ENCODE results near the gene ERP27. TPM values are rescaled to one million over a fixed set of nuclear protein-coding genes. Genes with fewer than 3 reads are reported as not detected.
A peak's percentile ranks its signal among the peaks of the same experiment; 100 is the strongest.

ERP27 gene
- total RNA-seq, 2 experiments from 2014 or later = 1.7 to 2.0 TPM

DNA sequence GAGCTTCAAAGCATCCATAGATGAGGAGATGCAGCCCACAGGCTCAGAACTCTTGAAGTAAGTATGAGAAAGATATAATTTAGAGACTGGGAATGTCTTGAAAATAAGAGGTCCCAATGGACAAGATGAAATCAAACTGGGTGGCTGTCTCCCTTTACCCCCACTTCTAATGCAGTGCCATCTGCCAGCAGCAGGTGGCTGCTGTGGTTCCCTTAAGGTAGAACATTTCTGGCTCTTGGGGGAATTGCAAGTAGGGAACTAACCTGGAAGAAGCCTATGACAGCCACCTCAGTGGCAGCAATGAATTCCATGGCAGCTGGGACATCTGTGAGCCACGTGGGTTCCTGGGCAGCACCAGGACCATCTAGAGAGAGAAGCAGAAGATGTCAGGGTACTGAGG, 648 bp downstream of the ERP27 start:
- intact Hi-C loops (cut with DNase I, micrococcal nuclease) = loop anchor here (2.0 to 5.0 kb wide), 3 partner anchors 27 to 60 kb away; no protein-coding TSS in a partner anchor
- peak; percentile 42 for DNase-seq
- CTCF ChIA-PET = interaction anchor here (0.9 to 2.9 kb wide), 10 partner anchors 9 to 134 kb away, joined by 3 to 20 read pairs (median 4); partner anchors contain the start of genes C12orf60 and WBP11
- H3K4me3 Mint-ChIP-seq = no peak overlapping the region
- H3K27me3 Mint-ChIP-seq = no peaks in the 10 kb centered on the region
- H3K9me3 Mint-ChIP-seq (ENCODE audit: low read depth) = peaks cover 3% of the 10 kb centered on the region
- peak; percentile 31 for ATAC-seq
- peak overlapping the region; percentile 44 for H3K27ac Mint-ChIP-seq
- H3K4me1 Mint-ChIP-seq = peaks cover 30% of the 10 kb centered on the region
- peaks cover 54% of the 10 kb centered on the region for H3K36me3 Mint-ChIP-seq (ENCODE audit: low read depth)
- POLR2A ChIA-PET = no interaction called here

DNA sequence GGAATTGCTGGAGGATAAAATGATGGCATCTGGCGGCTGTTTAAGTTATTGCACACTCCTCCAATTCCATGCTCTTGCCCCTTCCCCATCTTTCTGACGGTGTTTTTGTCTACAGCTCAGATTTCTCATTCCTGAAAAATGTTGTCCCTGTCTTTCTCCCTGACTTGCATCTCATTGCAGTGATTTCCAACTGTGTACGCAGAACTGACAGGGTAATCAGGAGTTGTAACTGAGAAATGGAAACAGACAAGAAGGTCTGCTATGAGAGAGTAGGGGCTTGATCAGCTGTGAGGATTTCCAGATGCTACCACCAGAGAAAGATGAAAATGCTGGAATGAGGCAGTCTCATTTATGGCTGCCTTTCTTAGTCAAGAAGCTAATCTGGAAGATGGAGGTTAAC, 1.3 kb downstream of the ERP27 start:
- no peak overlapping the region for H3K27ac Mint-ChIP-seq
- no peak overlapping the region for H3K4me3 Mint-ChIP-seq
- ChIA-PET CTCF (interaction anchor here (0.7 to 2.9 kb wide), 11 partner anchors 9 to 1318 kb away, joined by 3 to 20 read pairs (median 3); partner anchors contain the start of genes C12orf60 and WBP11), POLR2A (no interaction called here)
- no peak for ATAC-seq
- H3K4me1 Mint-ChIP-seq = peaks cover 30% of the 10 kb centered on the region
- peaks cover 3% of the 10 kb centered on the region for H3K9me3 Mint-ChIP-seq (ENCODE audit: low read depth)
- intact Hi-C loops (cut with DNase I, micrococcal nuclease) = loop anchor here (2.0 to 5.0 kb wide), 2 partner anchors 58 to 60 kb away; no protein-coding TSS in a partner anchor
- no peaks in the 10 kb centered on the region for H3K27me3 Mint-ChIP-seq
- peaks cover 50% of the 10 kb centered on the region for H3K36me3 Mint-ChIP-seq (ENCODE audit: low read depth)
- DNase-seq = no peak

DNA sequence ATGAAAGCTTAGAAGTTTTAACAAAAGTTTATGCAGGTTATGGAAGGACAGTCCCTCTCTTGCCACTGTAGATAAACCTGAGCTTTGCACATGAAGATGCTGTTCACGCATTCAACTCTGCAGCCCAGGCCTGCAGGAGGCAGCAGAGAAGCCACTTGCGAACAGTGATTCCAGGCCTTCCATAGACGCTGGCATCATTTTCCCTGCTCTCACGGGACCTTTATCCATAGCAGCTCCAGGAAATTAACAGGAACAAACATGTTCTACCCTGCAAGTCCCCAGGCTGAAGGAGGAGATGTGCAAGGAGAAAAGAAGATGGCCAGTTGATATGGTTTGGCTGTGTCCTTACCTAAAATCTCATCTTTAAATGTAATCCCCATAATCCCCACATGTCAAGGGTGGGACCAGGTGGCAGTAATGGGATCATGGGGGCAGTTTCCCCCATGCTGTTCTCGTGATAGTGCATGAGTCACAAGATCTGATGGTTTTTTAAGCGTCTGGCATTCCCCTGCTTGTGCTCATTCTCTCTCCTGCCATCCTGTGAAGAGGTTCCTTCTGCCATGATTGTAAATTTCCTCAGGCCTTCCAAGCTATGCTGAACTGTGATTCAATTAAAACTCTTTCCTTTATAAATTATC, 2.0 kb downstream of the ERP27 start:
- Mint-ChIP-seq H3K4me3 (no peak overlapping the region), H3K36me3 (ENCODE audit: low read depth) (peaks cover 50% of the 10 kb centered on the region), H3K4me1 (peaks cover 30% of the 10 kb centered on the region), H3K27me3 (no peaks in the 10 kb centered on the region), H3K27ac (no peak overlapping the region), H3K9me3 (ENCODE audit: low read depth) (peaks cover 3% of the 10 kb centered on the region)
- peak; percentile 34 for ATAC-seq
- CTCF ChIA-PET = interaction anchor here (0.7 to 2.9 kb wide), 11 partner anchors 9 to 1317 kb away, joined by 3 to 20 read pairs (median 3); no protein-coding TSS in a partner anchor
- DNase-seq = no peak
- POLR2A ChIA-PET = no interaction called here
- intact Hi-C loops (cut with DNase I, micrococcal nuclease) = loop anchor here (2.0 to 5.0 kb wide), 2 partner anchors 58 to 61 kb away; no protein-coding TSS in a partner anchor

DNA sequence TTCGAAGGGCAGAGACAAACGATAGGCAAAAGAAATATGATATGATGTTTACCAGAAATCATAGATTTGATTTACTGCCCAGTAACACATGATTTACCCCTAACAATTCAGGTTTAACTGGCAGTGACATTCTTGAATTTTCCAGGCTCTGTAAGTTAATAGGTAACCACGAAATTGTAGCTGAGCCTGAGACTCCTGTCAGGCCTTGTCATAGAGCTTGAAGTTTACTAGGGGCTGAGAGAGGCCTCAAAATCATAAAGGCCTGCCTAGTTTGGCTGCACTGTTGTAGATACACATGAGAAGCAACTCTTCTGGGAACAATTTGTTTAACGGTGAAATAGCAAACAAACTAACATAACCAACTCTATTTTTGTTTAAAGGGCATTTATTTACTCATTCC, 3.3 kb downstream of the ERP27 start:
- peaks cover 28% of the 10 kb centered on the region for H3K4me1 Mint-ChIP-seq
- CTCF ChIA-PET = interaction anchor here (1.1 to 1.4 kb wide), 3 partner anchors 10 to 30 kb away, joined by 3 to 4 read pairs (median 3); no protein-coding TSS in a partner anchor
- intact Hi-C loops (cut with DNase I, micrococcal nuclease) = loop anchor here in 1 of 2 experiments (5.0 kb wide), 1 partner anchor 62 kb away; no protein-coding TSS in a partner anchor
- H3K9me3 Mint-ChIP-seq (ENCODE audit: low read depth) = peaks cover 3% of the 10 kb centered on the region
- H3K27ac Mint-ChIP-seq = no peak overlapping the region
- no peak overlapping the region for H3K4me3 Mint-ChIP-seq
- peaks cover 42% of the 10 kb centered on the region for H3K36me3 Mint-ChIP-seq (ENCODE audit: low read depth)
- POLR2A ChIA-PET = interaction anchor here (0.6 kb wide), 1 partner anchor 523 kb away, joined by 4 read pairs; no protein-coding TSS in a partner anchor
- no peaks in the 10 kb centered on the region for H3K27me3 Mint-ChIP-seq
- no peak for DNase-seq
- no peak for ATAC-seq

- no peak overlapping the region for H3K4me3 Mint-ChIP-seq
- H3K27me3 Mint-ChIP-seq = no peaks in the 10 kb centered on the region
- H3K9me3 Mint-ChIP-seq (ENCODE audit: low read depth) = peaks cover 3% of the 10 kb centered on the region
- H3K27ac Mint-ChIP-seq = no peak overlapping the region
- CTCF ChIA-PET = interaction anchor here (0.6 to 1.4 kb wide), 7 partner anchors 11 to 67 kb away, joined by 3 to 4 read pairs (median 3); no protein-coding TSS in a partner anchor
- intact Hi-C loops (cut with DNase I, micrococcal nuclease) = no loop called here
- no peak for DNase-seq
- peaks cover 38% of the 10 kb centered on the region for H3K36me3 Mint-ChIP-seq (ENCODE audit: low read depth)
- no peak for ATAC-seq
- peaks cover 23% of the 10 kb centered on the region for H3K4me1 Mint-ChIP-seq
- POLR2A ChIA-PET = no interaction called here
Measured at GRCh38 chr12:14934511-14934910, 3.8 kb downstream of the ERP27 start.

- Mint-ChIP-seq H3K4me3 (no peak overlapping the region), H3K27ac (no peak overlapping the region), H3K36me3 (ENCODE audit: low read depth) (peaks cover 26% of the 10 kb centered on the region), H3K4me1 (peaks cover 5% of the 10 kb centered on the region), H3K27me3 (no peaks in the 10 kb centered on the region), H3K9me3 (ENCODE audit: low read depth) (no peaks in the 10 kb centered on the region)
- intact Hi-C loops (cut with DNase I, micrococcal nuclease) = no loop called here
- ATAC-seq (no peak), DNase-seq (no peak)
- ChIA-PET POLR2A (no interaction called here), CTCF (interaction anchor here (0.6 to 0.9 kb wide), 5 partner anchors 21 to 932 kb away, joined by 3 to 6 read pairs (median 4); no protein-coding TSS in a partner anchor)
Measured at GRCh38 chr12:14931791-14932560, 6.4 kb downstream of the ERP27 start.

- intact Hi-C loops (cut with DNase I, micrococcal nuclease) = no loop called here
- Mint-ChIP-seq H3K36me3 (ENCODE audit: low read depth) (peaks cover 25% of the 10 kb centered on the region), H3K27me3 (no peaks in the 10 kb centered on the region), H3K4me3 (no peak overlapping the region), H3K4me1 (peaks cover 3% of the 10 kb centered on the region), H3K9me3 (ENCODE audit: low read depth) (no peaks in the 10 kb centered on the region), H3K27ac (no peak overlapping the region)
- ATAC-seq (no peak), DNase-seq (no peak)
- CTCF ChIA-PET = interaction anchor here (0.6 to 0.9 kb wide), 5 partner anchors 21 to 932 kb away, joined by 3 to 6 read pairs (median 4); no protein-coding TSS in a partner anchor
- POLR2A ChIA-PET = no interaction called here
Measured at GRCh38 chr12:14931359-14931758, 7.0 kb downstream of the ERP27 start.

GRCh38 chr12:14930299-14930698, 8.0 kb downstream of the ERP27 start:
- Mint-ChIP-seq H3K9me3 (ENCODE audit: low read depth) (no peaks in the 10 kb centered on the region), H3K27ac (no peak overlapping the region), H3K36me3 (ENCODE audit: low read depth) (peaks cover 25% of the 10 kb centered on the region), H3K27me3 (no peaks in the 10 kb centered on the region), H3K4me1 (peaks cover 3% of the 10 kb centered on the region), H3K4me3 (no peak overlapping the region)
- intact Hi-C loops (cut with DNase I, micrococcal nuclease) = no loop called here
- ChIA-PET POLR2A (no interaction called here), CTCF (no interaction called here)
- DNase-seq = no peak
- no peak for ATAC-seq

- intact Hi-C loops (cut with DNase I, micrococcal nuclease) = no loop called here
- ChIA-PET CTCF (interaction anchor here (0.9 to 1.1 kb wide), 2 partner anchors 136 to 293 kb away, joined by 4 to 5 read pairs; no protein-coding TSS in a partner anchor), POLR2A (no interaction called here)
- no peak for DNase-seq
- H3K36me3 Mint-ChIP-seq (ENCODE audit: low read depth) = peaks cover 23% of the 10 kb centered on the region
- H3K27ac Mint-ChIP-seq = no peak overlapping the region
- no peak overlapping the region for H3K4me3 Mint-ChIP-seq
- H3K27me3 Mint-ChIP-seq = no peaks in the 10 kb centered on the region
- peaks cover 3% of the 10 kb centered on the region for H3K4me1 Mint-ChIP-seq
- H3K9me3 Mint-ChIP-seq (ENCODE audit: low read depth) = no peaks in the 10 kb centered on the region
- no peak for ATAC-seq
Measured at GRCh38 chr12:14928931-14929330, 9.4 kb downstream of the ERP27 start.

DNA sequence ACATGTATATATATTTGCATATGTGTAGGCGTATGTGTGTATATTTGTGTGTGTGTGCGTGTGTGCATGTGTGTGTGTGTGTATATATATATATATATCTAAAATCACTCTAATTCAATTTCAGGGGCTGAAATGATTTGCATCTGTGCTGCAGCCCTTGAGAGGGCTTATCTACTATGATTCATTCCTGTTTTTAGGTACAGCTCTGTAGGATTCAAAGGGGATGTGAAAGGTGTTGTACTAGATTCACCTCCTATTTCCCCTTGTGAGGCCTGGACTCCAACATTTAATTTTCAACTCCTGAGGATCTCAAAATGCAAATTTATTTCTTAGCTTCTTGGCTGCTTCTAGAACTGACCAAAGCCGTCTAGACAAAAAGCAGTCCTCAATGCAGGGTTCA, 11.1 kb downstream of the ERP27 start:
- H3K4me3 Mint-ChIP-seq = no peak overlapping the region
- H3K27ac Mint-ChIP-seq = no peak overlapping the region
- CTCF ChIA-PET = interaction anchor here (0.7 to 1.1 kb wide), 4 partner anchors 10 to 124 kb away, joined by 3 to 4 read pairs (median 4); partner anchors contain the start of genes C12orf60 and WBP11
- H3K27me3 Mint-ChIP-seq = no peaks in the 10 kb centered on the region
- ATAC-seq (no peak), DNase-seq (no peak)
- POLR2A ChIA-PET = interaction anchor here (0.9 kb wide), 1 partner anchor 157 kb away, joined by 3 read pairs; no protein-coding TSS in a partner anchor
- intact Hi-C loops (cut with DNase I, micrococcal nuclease) = no loop called here
- H3K36me3 Mint-ChIP-seq (ENCODE audit: low read depth) = peaks cover 20% of the 10 kb centered on the region
- peaks cover 3% of the 10 kb centered on the region for H3K4me1 Mint-ChIP-seq
- no peaks in the 10 kb centered on the region for H3K9me3 Mint-ChIP-seq (ENCODE audit: low read depth)

GRCh38 chr12:14924541-14924940, 13.8 kb downstream of the ERP27 start:
- ATAC-seq (no peak), DNase-seq (no peak)
- ChIA-PET POLR2A (no interaction called here), CTCF (no interaction called here)
- Mint-ChIP-seq H3K9me3 (ENCODE audit: low read depth) (no peaks in the 10 kb centered on the region), H3K27ac (no peak overlapping the region), H3K4me3 (no peak overlapping the region), H3K4me1 (peaks cover 19% of the 10 kb centered on the region), H3K36me3 (ENCODE audit: low read depth) (peaks cover 15% of the 10 kb centered on the region), H3K27me3 (no peaks in the 10 kb centered on the region)
- intact Hi-C loops (cut with DNase I, micrococcal nuclease) = no loop called here
